ENCODE data around the gene IL2RG.
A peak's percentile ranks its signal among the peaks of the same experiment; 100 is the strongest.

IL2RG gene

DNA sequence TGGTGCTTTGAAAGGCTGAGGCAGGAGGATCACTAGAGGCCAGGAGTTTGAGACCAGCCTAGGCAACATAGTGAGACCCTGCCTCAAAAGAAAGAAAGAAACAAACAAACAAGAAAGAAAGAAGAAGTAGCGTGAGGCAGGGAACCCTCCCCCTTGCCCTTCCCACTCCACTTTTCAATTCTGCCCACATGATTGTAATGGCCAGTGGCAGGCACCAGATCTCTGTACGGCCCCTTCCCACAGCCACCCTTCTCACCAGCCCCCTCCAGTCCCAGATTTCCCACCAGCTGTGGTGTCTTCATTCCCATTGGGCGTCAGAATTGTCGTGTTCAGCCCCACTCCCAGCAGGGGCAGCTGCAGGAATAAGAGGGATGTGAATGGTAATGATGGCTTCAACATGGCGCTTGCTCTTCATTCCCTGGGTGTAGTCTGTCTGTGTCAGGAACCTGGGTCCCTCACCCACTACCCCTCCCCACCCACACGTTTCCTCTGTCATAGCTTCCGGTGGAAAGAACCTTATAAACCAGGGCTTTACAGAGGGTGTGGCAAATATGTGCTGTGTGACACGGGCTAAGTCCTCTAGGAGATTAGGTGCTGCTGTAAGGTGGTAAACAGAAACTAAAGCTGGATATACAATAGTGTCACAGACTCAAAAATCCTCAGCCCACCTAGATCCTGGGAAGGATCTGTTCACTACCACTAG is at the start of gene IL2RG:
Gene IL2RG (minus strand): TSS at position 437 of the 703 bp plus-strand sequence. CDS start 38 bp downstream, at position 399.
- DNase-seq, result peak; percentile 18 to 56 (median 34)

DNA sequence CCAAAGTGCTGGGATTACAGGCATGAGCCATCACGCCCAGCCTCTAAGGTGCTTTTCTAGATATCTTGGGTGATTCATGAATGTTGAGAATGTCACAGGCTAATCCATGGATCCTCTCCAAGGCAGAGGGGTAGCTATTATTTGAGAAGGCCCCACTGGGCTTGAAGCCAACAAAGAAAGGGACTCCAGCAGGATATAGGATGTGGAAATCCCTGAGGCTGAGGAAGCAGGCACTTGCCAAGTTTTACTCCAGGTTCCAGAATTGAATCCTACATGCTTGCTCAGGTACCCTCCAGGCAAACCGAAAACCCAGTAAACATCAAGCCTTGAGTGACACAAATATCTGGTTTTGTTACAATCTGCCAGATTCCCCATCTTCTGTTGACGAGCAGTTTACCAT is 49.1 kb upstream of the IL2RG start:
- no peak for DNase-seq

DNA sequence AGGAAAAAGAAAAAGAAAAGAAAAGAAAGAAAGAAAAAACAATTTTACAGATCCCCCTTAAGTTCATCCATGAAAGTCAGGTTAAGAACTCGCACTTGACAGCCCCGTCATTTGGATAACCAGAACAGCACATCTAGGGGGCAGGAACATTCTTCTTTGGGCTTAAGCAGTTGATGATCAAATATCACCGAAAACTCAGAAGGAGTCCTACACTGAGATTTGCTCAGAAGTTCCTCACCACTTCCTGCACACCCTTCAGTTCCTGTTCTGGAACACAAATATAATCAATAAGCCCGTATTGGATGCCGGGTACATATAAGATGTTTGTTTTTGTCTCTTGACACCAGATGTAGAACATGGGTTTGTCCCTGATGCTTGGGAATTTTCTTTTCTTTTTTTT is 48.0 kb upstream of the IL2RG start:
- DNase-seq, result no peak

DNA sequence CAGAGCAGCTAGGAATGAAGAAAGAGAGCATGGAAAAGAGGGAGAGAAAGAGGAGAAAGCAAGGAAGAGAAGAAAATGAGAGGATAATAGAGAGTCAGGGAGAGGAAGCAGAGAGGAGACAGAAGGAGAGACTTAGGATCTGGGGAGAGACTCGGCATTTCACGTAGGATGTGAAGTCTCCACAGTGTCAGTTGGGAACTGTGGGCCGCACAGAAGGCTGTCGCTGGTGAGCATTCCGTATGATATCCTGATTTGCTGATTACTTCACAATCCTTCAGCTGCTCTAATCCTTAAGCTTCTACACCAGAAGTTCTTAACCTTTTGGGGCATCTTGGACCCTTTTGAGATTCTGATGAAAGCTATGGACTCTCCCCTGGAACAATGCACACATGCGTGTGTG is 47.2 kb upstream of the IL2RG start:
- DNase-seq, result no peak

DNA sequence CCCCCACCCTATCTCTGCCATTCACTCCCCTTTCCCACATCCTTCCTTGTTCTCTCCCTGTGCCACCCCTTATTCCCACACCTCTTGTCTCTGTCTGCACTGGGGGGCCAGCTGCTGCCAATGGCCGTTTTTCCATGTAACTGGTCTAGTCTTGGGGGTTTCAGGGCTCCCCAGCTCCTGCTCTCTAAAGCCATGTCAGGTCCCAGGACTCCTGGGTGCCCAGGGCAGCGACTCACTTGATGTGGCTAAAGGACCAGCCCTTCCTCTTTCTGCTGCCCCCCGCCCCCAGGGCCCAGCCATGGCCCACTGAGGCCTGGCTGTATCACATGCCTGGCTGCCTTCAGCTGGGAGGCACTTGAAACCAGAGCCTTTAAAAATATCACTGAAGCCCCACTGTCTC is 43.3 kb upstream of the IL2RG start:
- no peak for DNase-seq

DNA sequence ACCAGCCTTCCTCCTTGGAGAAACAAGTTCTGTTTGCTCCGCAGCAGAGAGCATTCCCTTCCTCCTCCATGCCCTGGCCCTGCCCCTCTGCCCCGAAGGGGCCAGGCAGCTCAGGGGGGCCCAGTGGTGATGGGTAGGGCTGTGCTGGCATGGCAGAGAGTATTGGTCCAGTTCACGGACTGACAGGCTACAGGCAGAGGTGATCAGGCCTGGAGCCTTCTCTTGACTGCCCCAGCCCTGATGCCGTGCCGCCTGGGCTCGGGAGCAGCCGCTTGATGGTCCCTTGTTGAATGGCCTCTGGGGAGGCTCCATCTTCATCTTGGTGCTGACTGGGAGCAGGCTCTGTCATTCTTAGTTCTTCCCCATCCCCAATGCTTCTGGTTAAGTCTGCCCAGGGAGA is 42.8 kb upstream of the IL2RG start:
- no peak for DNase-seq

DNA sequence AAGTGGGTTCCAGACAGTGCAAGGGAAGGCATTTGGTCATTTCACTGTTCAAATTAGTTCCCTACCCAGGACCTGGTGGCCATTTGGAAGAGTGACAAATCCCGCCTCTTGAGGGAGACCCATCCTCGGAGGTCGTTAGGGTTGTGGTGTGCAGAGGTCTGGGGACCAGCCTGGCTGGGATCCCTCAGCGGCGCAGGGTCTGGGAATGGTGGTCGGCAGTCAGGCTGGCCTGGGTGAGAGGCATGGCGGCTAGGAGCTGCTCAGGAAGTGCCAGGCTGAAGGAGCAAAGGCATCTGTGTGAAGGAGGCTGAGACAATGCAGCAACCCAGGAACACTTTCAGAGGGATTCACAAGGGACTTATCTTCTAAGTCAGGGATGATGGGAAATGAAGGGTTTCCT is 40.0 kb upstream of the IL2RG start:
- DNase-seq, result no peak

DNA sequence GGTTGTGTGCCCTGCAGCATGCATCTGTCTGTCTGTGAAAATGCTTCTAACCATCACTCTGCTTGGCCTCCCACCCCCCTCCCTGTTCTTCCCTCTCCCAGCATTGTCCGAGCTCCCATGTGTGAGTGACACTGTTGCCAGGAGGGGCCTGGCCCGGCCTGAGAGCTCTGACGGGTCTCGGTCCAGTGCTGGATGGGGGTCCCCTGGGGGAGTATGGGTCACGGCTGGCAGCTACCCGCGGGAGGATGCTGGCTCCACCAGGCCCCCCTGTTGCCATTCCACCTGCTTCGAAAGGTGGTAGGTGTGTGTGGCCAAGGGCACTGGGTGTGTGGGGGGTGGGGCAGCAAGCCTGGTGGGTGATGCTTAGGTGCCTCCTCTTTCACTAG is 36.9 kb upstream of the IL2RG start:
- no peak for DNase-seq

DNA sequence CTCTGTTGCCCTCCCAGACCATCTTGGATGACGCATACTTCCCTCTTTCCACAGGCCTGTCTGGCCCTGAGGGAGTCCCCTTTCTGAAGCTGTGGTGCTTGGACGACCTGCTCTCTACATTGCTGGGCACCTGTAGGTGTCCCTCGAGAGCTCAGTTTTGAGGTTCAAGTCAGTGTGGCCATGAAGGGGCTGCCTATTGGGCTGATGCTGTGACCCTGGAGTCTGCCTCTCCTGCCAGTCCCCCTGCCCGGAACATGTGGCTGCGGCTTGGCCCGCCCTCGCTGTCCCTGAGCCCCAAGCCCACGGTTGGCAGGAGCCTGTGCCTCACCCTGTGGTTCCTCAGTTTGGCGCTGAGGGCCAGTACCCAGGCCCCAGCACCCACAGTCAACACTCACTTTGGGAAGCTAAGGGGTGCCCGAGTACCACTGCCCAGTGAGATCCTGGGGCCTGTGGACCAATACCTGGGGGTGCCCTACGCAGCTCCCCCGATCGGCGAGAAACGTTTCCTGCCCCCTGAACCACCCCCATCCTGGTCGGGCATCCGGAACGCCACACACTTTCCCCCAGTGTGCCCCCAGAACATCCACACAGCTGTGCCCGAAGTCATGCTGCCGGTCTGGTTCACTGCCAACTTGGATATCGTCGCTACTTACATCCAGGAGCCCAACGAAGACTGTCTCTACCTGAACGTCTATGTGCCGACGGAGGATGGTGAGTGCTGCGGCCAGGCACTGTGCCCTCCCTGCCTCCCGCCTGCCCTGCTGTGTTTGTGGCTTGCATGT is 36.3 kb upstream of the IL2RG start:
- no peak for DNase-seq

DNA sequence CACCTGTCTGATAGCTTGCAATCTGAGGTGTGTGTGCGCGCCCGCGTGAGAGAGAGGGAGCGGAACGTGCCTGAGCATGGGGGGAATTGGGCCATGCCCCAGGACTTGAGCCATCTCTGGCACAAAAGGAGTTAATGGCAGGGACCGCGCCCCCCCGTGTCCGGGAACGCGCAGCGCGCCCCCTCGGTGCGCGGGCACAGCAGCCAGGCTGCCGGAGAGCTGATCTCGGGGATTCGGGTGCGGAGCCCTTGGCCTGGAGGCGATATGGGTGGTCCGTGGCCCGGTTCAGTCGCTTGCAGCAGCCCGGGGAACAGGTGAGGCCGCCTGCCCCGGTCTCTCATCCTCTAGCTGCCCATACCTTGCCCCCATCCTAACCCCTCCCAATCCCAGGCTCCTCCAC is 33.3 kb upstream of the IL2RG start, which contains the start of gene NLGN3:
Gene NLGN3 (plus strand): TSS at position 191 of the 400 bp plus-strand sequence. CDS start 2,909 bp downstream, outside the sequence.
- no peak for DNase-seq

DNA sequence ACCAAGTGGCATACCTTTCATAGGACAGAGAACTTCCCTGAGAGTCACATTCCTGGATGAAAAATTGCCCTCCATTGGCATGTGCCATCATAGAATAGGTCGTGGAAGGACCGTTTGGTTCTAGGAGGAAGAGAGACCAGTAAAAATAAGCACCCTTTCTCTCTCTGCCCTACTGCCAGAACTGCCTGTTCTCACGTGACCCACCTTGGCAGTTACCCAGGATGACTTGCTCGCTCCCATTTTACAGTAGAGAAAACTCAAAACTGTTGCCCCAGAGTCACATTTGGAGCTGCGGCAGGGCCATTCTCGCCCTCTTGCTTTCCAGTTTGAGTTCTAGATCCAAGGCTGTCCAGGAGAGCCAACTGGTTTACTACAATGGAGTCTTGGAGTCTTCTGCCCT is 32.1 kb upstream of the IL2RG start:
- DNase-seq, result no peak

DNA sequence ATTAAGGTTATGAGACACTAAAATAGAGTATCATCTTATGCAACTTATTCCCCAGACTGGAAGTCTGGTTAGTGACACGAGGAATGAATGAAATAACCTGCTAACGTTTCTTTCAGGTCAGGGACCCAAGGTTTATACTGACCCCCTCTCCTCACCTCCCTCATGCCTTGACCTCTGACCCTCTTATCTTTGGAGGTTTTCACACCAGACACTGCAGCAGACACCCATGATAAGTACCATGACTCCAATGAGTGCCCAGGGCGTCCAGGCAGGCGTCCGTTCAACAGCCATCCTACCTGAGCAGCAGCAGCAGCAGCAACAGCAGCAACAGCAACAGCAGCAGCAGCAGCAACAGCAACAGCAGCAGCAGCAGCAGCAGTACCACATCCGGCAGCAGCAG is 29.1 kb upstream of the IL2RG start:
- DNase-seq, result no peak

DNA sequence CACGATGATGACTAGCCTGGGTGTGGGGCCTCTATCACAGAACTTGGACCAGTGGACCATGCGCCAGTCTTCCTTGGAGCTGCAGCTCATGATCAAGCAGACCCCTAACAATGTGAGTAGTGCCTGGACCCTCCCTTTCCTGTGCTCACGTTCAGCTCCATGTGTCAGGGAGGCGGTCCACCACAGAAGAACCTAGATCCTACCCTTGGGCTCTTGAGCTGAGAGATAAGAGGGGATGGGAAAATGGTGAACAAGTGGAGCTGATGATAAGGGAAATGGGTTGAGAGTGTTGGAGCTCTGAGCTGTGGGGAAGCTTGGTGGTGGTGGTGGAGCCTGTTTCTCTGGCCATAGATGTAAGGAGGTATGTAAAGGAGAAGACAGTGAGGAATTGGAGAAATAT is 20.1 kb upstream of the IL2RG start:
- no peak for DNase-seq

DNA sequence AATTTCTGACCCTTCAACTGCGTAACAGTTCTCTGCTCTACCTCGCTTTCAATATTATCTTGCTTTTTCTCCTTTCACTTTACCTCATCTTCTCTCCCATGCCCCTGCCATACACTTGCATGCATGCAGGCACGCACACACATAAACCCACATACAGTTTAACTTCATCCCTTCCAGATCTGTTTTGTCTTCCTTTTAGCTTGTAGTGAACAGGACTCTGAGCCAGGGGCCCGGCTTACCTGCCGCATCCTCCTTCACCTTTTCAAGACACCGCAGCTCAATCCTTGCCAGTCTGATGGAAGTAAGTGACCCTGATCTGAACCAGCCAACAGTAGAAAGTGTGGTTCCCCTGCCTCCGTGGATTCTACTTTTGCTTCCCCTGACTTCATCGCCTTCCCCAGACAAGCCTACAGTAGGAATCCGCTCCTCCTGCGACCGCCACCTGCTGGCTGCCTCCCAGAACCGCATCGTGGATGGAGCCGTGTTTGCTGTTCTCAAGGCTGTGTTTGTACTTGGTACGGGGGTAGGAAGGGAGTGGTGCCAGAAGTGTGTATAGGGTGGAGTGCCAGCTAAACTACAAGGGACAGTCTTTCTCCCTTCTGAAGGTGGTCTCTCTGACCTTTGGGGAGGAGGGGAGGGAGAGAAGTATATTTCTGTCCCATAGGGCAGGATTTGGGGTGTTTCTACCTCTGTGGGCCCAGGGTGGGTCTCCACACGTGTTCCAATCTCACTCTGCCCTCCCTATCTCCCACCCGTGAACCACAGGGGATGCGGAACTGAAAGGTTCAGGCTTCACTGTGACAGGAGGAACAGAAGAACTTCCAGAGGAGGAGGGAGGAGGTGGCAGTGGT is 17.8 kb upstream of the IL2RG start:
- peak; percentile 36 to 57 (median 43) for DNase-seq

DNA sequence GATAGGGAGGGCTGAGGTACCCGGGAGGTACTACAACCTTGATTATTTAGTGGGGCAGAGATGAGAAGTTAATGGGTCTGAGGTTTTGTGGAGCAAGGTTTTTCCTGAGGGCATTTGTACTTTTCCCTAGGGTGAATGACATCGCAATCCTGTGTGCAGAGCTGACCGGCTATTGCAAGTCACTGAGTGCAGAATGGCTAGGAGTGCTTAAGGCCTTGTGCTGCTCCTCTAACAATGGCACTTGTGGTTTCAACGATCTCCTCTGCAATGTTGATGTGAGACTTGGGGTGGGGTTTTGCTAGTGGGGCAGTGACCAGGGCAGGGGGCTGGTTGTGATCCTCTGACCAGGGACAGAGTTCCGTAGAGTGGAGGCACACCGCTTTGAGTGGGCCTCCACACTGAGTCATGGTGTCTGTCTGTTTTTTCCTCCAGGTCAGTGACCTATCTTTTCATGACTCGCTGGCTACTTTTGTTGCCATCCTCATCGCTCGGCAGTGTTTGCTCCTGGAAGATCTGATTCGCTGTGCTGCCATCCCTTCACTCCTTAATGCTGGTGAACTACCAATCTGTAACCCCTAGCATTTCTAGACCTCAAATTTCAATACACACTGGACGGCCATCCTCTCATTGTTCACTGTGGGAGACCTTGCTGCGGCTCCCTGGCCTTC is 16.9 kb upstream of the IL2RG start:
- no peak for DNase-seq

DNA sequence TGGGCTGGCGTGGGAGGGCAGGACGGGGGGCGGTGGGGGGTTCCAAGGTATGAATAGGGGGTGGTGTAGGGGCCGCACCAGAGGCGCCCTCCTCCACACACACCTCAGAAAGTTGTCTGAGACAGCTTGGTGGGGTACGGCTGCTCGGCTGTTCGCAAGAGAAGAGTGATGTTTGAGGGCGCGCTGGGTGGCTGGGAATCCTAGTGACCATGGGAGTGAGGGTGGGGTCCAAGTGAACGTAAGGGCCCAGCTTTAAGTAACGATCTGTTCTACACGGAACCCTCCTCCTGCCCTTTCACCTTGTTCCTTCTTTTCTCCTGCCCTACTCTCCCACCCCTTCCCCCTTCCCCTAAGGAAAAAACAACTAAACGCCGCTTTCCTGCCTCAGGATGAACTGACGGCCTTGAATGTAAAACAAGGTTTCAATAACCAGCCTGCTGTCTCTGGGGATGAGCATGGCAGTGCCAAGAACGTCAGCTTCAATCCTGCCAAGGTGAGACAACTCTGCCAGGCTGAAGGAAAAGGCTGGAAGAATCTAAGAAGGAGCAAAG is 7.7 kb upstream of the IL2RG start:
- DNase-seq, result peak in 1 of 4 experiments; percentile 3

DNA sequence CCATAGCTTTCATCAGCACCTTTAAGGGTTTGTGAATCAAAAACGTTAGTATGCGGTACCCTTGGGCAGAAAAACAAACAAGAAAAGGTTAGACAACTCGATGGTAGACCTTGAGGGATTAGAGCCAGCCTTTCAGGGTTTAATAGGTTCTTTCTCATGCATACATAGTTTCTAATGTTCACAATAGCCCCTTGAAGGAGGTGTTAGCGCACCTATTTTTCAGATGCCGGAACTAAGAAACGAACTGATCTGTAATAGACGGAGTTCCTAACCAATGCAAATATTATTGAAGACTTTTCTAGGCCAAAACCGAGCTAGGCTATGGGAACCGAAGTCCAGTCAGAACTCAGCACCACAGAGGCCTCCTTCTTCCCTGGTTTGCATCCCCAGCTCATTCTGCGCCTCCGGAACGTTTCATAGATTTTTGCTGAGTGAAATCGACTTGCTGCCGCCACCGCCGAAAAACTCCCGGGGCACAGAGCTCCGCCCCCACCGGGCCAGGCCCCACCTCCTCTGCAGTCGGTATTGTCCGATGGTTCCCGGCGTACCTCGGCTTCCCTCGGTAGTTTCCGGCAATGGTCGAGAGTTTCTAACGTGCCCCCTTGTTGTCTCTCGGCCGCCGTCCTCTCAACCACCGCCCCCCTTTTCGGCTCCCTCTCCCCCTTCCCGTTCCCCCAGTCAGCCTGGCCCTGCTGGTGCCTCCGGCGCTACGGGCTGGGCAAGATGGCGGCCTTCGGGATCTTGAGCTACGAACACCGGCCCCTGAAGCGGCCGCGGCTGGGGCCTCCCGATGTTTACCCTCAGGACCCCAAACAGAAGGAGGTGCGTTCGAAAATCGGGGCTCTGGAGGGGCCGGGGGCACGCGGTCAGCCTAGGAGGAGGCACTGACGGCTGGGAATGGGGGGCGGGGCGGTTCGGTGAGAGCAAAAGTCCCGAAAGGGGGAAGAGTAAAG is 6.9 kb upstream of the IL2RG start, which contains the start of gene MED12:
Gene MED12 (plus strand): TSS at position 565 of the 953 bp plus-strand sequence. CDS start 159 bp downstream, at position 724.
- DNase-seq, result peak; percentile 25 to 50 (median 46)

DNA sequence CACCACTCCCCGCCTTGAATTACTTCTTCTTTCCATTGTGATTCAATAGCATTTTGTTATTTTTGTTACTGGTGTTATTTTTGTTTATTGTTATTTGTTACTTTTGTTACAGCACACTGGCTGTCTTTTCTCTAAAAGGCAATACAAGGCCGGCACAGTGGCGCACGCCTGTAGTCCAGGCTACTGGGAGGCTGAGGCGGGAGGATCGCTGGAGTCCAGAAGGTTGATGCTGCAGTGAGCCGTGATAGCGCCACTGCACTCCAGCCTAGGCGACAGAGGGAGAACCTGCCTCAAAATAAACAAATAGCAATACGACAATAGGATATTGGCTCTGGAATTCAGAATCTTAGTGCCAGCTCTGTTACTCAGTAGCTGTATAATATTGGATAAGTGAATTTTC is 6.0 kb upstream of the IL2RG start:
- no peak for DNase-seq

DNA sequence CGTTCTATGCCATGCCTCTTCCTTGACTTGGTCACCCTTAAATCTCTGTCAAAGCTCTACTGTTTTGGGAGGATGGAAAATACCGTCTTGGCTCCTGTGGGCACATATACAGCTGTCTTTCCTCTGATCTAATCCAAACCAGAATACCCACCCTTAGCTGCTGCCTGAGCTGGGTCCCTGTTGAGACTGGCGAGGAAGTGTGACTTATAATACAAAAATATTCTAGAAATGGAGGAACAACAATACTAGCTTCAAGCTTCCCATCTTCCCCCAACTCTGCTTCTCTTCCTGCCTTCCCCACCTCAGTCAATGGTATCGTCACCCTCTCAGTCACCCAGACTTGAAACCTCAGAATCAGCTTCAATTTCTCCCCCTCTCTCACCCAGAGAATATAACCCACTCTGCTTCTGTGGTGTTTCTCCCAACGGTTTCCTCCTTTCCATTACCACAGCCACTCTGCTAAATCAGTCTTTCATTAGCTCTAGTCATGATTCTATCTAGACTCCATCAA is 599 bp upstream of the IL2RG start:
- DNase-seq, result no peak

DNA sequence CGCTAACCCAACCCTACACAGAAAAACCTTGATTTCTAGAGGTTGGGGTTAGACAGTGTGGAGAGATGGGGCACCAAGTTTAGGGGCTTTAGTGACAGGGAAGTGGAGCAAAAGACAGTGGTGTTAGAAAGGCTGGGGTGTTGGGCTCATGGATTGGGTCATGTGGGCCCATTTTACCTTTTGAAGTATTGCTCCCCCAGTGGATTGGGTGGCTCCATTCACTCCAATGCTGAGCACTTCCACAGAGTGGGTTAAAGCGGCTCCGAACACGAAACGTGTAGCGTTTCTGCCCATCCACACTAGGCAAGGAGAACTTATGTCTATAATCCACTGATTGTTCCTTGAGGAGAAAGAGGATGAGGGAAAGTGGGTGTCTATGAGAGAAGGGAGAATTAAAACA is 2.3 kb downstream of the IL2RG start:
- DNase-seq, result no peak

Data from activated CD4-positive, CD25-positive, alpha-beta regulatory T cell (primary cell).